Smooth muscle cell (in vitro differentiated cells): Measurements from ENCODE around the gene CYB5R4. TPM values are rescaled to one million over a fixed set of nuclear protein-coding genes. Genes with fewer than 3 reads are reported as not detected.

Experiments used
- DNase-seq: peaks from one replicate; lab custom pipeline; 2025; ENCODE audit not compliant: unreplicated experiment; lab: John Stamatoyannopoulos, UW
- H2AFZ ChIP-seq: fragments of 200-600 bp; sonication (generic); 2 replicates; pipeline ENCODE4 v1.6.0; 2016; ENCODE audit warnings: antibody characterized with exemption, low read depth, mild to moderate bottlenecking
- H3F3A ChIP-seq: fragments of 200-600 bp; sonication (generic); 2 replicates; pipeline ENCODE4 v1.6.0; 2017; ENCODE audit warnings: antibody characterized with exemption, low read depth
- H3K27ac ChIP-seq: fragments of 200-600 bp; sonication (generic); 2 replicates; pipeline ENCODE4 v1.5.1; 2016; ENCODE audit warnings: low read depth, mild to moderate bottlenecking
- H3K27me3 ChIP-seq: fragments of 200-600 bp; sonication (generic); 2 replicates; pipeline ENCODE4 v1.6.1; 2016; ENCODE audit warnings: low read depth, mild to moderate bottlenecking
- H3K36me3 ChIP-seq: fragments of 200-600 bp; sonication (generic); 2 replicates; pipeline ENCODE4 v1.5.1; 2016; ENCODE audit warnings: low read depth
- H3K4me1 ChIP-seq: fragments of 200-600 bp; sonication (generic); 2 replicates; pipeline ENCODE4 v1.5.1; 2016; ENCODE audit warnings: low read depth
- H3K4me2 ChIP-seq: fragments of 200-600 bp; sonication (generic); 2 replicates; pipeline ENCODE4 v1.6.0; 2016; ENCODE audit warnings: mild to moderate bottlenecking
- H3K4me3 ChIP-seq: fragments of 200-600 bp; sonication (generic); 2 replicates; pipeline ENCODE4 v1.5.1; 2016; ENCODE audit warnings: mild to moderate bottlenecking
- H3K79me2 ChIP-seq: fragments of 200-600 bp; sonication (generic); 2 replicates; pipeline ENCODE4 v1.6.0; 2016; ENCODE audit warnings: low read depth, mild to moderate bottlenecking
- H3K9ac ChIP-seq: fragments of 200-600 bp; sonication (generic); 2 replicates; pipeline ENCODE4 v1.6.0; 2016; ENCODE audit warnings: low read depth
- H3K9me3 ChIP-seq: fragments of 200-600 bp; sonication (generic); replicated peaks from 2 replicates; pipeline ENCODE4 v1.5.1; 2016; ENCODE audit warnings: low read depth
- H4K20me1 ChIP-seq: fragments of 200-600 bp; sonication (generic); 2 replicates; pipeline ENCODE4 v1.6.0; 2016; ENCODE audit warnings: low read depth
- CTCF ChIP-seq: fragments of 200-600 bp; sonication (generic); IDR thresholded peaks from 2 replicates; pipeline ENCODE4 v1.5.1; 2017; ENCODE audit warnings: borderline replicate concordance, mild to moderate bottlenecking, antibody characterized with exemption; ENCODE audit not compliant: insufficient read depth, poor library complexity, severe bottlenecking
- WGBS: methylation state at CpG from one replicate; pipeline ENCODE4 v1.1.7; 2016; ENCODE audit warnings: low lambda C conversion rate; 5-methylcytosine and 5-hydroxymethylcytosine counted together
- polyA plus RNA-seq: library from polyadenylated mRNA; unstranded; fragments of >200 nt; fragmentation: Nextera tagmentation; extraction: Ambion mirVana; gene quantifications from 2 replicates; pipeline ENCODE4 v1.2.1, GENCODE V29; 2016
- total RNA-seq: library from RNA; depleted of rRNA; stranded (reverse); fragments of >200 nt; gene quantifications from 2 replicates; pipeline ENCODE4 v1.2.3, GENCODE V29; 2014

The CYB5R4 gene
- total and polyA plus RNA-seq, 2 experiments from 2014 or later = 5.8 to 9.5 TPM

- no peak overlapping the region for H3K4me3 ChIP-seq
- DNase-seq = no peak
- no peaks in the 10 kb centered on the region for H4K20me1 ChIP-seq
- TF ChIP-seq CTCF = no peak
- no peak overlapping the region for H3K9ac ChIP-seq
- no peak overlapping the region for H3K27ac ChIP-seq
- H2AFZ ChIP-seq = no peak overlapping the region
- H3K36me3 ChIP-seq = no peaks in the 10 kb centered on the region
- H3K4me1 ChIP-seq = no peaks in the 10 kb centered on the region
- no peaks in the 10 kb centered on the region for H3K9me3 ChIP-seq
- no peaks in the 10 kb centered on the region for H3F3A ChIP-seq
- H3K4me2 ChIP-seq = no peak overlapping the region
- WGBS = 70% methylated on average over 6 of the region's 6 CpGs
- H3K27me3 ChIP-seq = no peaks in the 10 kb centered on the region
- H3K79me2 ChIP-seq = no peaks in the 10 kb centered on the region
Measured at GRCh38 chr6:83838727-83839126, 20.8 kb upstream of the CYB5R4 start.

GRCh38 chr6:83844170-83844569 lies 15.3 kb upstream of the CYB5R4 start:
- no peaks in the 10 kb centered on the region for H3K4me1 ChIP-seq

GRCh38 chr6:83846291-83846690 lies 13.2 kb upstream of the CYB5R4 start:
- Histone ChIP-seq H3K4me2 (no peak overlapping the region), H3K4me1 (no peaks in the 10 kb centered on the region), H3K27ac (no peak overlapping the region), H3K9me3 (no peaks in the 10 kb centered on the region), H2AFZ (no peak overlapping the region), H3K36me3 (no peaks in the 10 kb centered on the region), H3K27me3 (peaks cover 17% of the 10 kb centered on the region), H3F3A (no peaks in the 10 kb centered on the region), H3K9ac (no peak overlapping the region), H3K79me2 (no peaks in the 10 kb centered on the region), H3K4me3 (no peak overlapping the region), H4K20me1 (no peaks in the 10 kb centered on the region)
- 62% methylated on average over 1 of the region's 1 CpG for WGBS
- no peak for DNase-seq
- no peak for TF ChIP-seq CTCF

More at GRCh38 chr6:83844170-83844569, 15.3 kb upstream of the CYB5R4 start:
- Histone ChIP-seq H3K79me2 (no peaks in the 10 kb centered on the region), H3K36me3 (no peaks in the 10 kb centered on the region), H4K20me1 (no peaks in the 10 kb centered on the region), H3K9me3 (no peaks in the 10 kb centered on the region), H3K4me2 (no peak overlapping the region), H3F3A (no peaks in the 10 kb centered on the region), H3K4me3 (no peak overlapping the region), H3K9ac (no peak overlapping the region), H3K27ac (no peak overlapping the region), H2AFZ (no peak overlapping the region), H3K27me3 (no peaks in the 10 kb centered on the region)
- 97% methylated on average over 3 of the region's 3 CpGs for WGBS
- no peak for TF ChIP-seq CTCF
- no peak for DNase-seq

- H3K4me3 ChIP-seq = no peak overlapping the region
- H2AFZ ChIP-seq = no peak overlapping the region
- peaks cover 26% of the 10 kb centered on the region for H3K27me3 ChIP-seq
- no peaks in the 10 kb centered on the region for H3K9me3 ChIP-seq
- no peaks in the 10 kb centered on the region for H3F3A ChIP-seq
- H3K79me2 ChIP-seq = no peaks in the 10 kb centered on the region
- H3K36me3 ChIP-seq = no peaks in the 10 kb centered on the region
- H3K4me2 ChIP-seq = no peak overlapping the region
- no peaks in the 10 kb centered on the region for H3K4me1 ChIP-seq
- no peak overlapping the region for H3K27ac ChIP-seq
- H4K20me1 ChIP-seq = no peaks in the 10 kb centered on the region
- no peak for DNase-seq
- H3K9ac ChIP-seq = no peak overlapping the region
- TF ChIP-seq CTCF = no peak
Measured at GRCh38 chr6:83847179-83847578, 12.3 kb upstream of the CYB5R4 start.
